SK-N-SH (cell line): ENCODE measurements around the gene GAN. TPM values are rescaled to one million over a fixed set of nuclear protein-coding genes. Genes with fewer than 3 reads are reported as not detected.

Experiments used
- CTCF ChIA-PET: fragments of 300-600, 350-600 bp; formaldehyde crosslinking; extraction: SDS; loops from one replicate; lab custom pipeline; 2021; lab: Yijun Ruan, JAX
- POLR2A ChIA-PET: fragments of 350-600 bp; sonication (Branson Sonifier 250); formaldehyde crosslinking; extraction: SDS; loops from one replicate; lab custom pipeline; 2020; ENCODE audit warnings: antibody characterized with exemption, inconsistent platforms; lab: Yijun Ruan, JAX
- DNase-seq: peaks from one replicate; pipeline ENCODE4 v3.0.0; 2012
- H2AFZ ChIP-seq: fragments of 200-600 bp; sonication (generic); 2 replicates; pipeline ENCODE4 v1.8.1; 2016; ENCODE audit warnings: antibody characterized with exemption, mild to moderate bottlenecking, low read depth
- H3F3A ChIP-seq: fragments of 200-600 bp; sonication (generic); replicated peaks from 2 replicates; pipeline ENCODE3; 2016; ENCODE audit warnings: antibody characterized with exemption, mild to moderate bottlenecking; ENCODE audit not compliant: insufficient read depth
- H3K27ac ChIP-seq, 2 experiments: fragments of 200-500 bp in 1 of 2; fragments of 200-600 bp in 1 of 2; sonication (Bioruptor generic) in 1 of 2; sonication (generic), shearing (Covaris generic) in 1 of 2; 2 replicates each; pipeline versions ENCODE4 v1.5.1 to v1.6.1; 2014 to 2016; ENCODE audit warnings: low read depth in 2 of 2, inconsistent platforms in 1 of 2, low read length in 1 of 2, mild to moderate bottlenecking in 1 of 2, mixed read lengths in 1 of 2
- H3K27me3 ChIP-seq: fragments of 200-600 bp; sonication (generic), shearing (Covaris generic); 2 replicates; pipeline ENCODE4 v1.6.1; 2016; ENCODE audit warnings: mixed run types; ENCODE audit not compliant: insufficient read depth
- H3K36me3 ChIP-seq, 2 experiments: fragments of 200-500 bp in 1 of 2; fragments of 200-600 bp in 1 of 2; sonication (Bioruptor generic) in 1 of 2; sonication (generic) in 1 of 2; replicated peaks in 1 of 2; 2 replicates each; pipeline versions ENCODE3 to v1.5.1; 2014 to 2016; ENCODE audit warnings: low read length in 1 of 2, mild to moderate bottlenecking in 1 of 2; ENCODE audit not compliant: insufficient read depth in 2 of 2, control insufficient read depth in 1 of 2
- H3K4me1 ChIP-seq, 2 experiments: fragments of 200-500 bp in 1 of 2; fragments of 200-600 bp in 1 of 2; sonication (Bioruptor generic) in 1 of 2; sonication (generic), shearing (Covaris generic) in 1 of 2; 2 replicates each; pipeline versions ENCODE4 v1.5.1 to v1.6.1; 2014 to 2016; ENCODE audit warnings: low read depth in 1 of 2, low read length in 1 of 2, mixed run types in 1 of 2; ENCODE audit not compliant: insufficient read depth in 2 of 2, control insufficient read depth in 1 of 2
- H3K4me2 ChIP-seq: fragments of 200-600 bp; sonication (generic), shearing (Covaris generic); 2 replicates; pipeline ENCODE4 v1.6.1; 2017; ENCODE audit warnings: mixed run types
- H3K4me3 ChIP-seq, 2 experiments: fragments of 200-500 bp in 1 of 2; fragments of 200-600 bp in 1 of 2; sonication (Bioruptor generic) in 1 of 2; sonication (generic), shearing (Covaris generic) in 1 of 2; 2 replicates each; pipeline versions ENCODE4 v1.5.1 to v1.8.1; 2014 to 2016; ENCODE audit warnings: low read depth in 2 of 2, inconsistent platforms in 1 of 2, low read length in 1 of 2, mild to moderate bottlenecking in 1 of 2, mixed read lengths in 1 of 2, moderate library complexity in 1 of 2
- H3K79me2 ChIP-seq: fragments of 200-600 bp; sonication (generic); 2 replicates; pipeline ENCODE4 v1.8.1; 2017; ENCODE audit warnings: mild to moderate bottlenecking; ENCODE audit not compliant: insufficient read depth
- H3K9ac ChIP-seq: fragments of 200-600 bp; sonication (generic); 2 replicates; pipeline ENCODE4 v1.6.1; 2017; ENCODE audit warnings: mixed run types
- H3K9me2 ChIP-seq: fragments of 200-600 bp; sonication (generic); 2 replicates; pipeline ENCODE4 v1.6.1; 2017; ENCODE audit warnings: mixed run types
- H3K9me3 ChIP-seq: fragments of 200-600 bp; sonication (generic); 2 replicates; pipeline ENCODE4 v1.6.1; 2017; ENCODE audit warnings: mixed run types, mild to moderate bottlenecking, moderate library complexity
- H4K20me1 ChIP-seq: fragments of 200-600 bp; sonication (generic); 2 replicates; pipeline ENCODE4 v1.6.1; 2017; ENCODE audit warnings: mild to moderate bottlenecking, mixed run types; ENCODE audit not compliant: insufficient read depth
- CTCF ChIP-seq: fragments of 200-600 bp; sonication (generic); IDR thresholded peaks from 2 replicates; pipeline ENCODE4 v1.6.1; 2017; ENCODE audit warnings: antibody characterized with exemption, mild to moderate bottlenecking, moderate library complexity
- ELF1 ChIP-seq: IDR thresholded peaks from 2 replicates; pipeline ENCODE4 v1.4.0; 2012
- EP300 ChIP-seq, 2 experiments: IDR thresholded peaks; 2 replicates each; pipeline versions ENCODE4 v1.4.0 to v1.6.1; 2012; ENCODE audit warnings: borderline replicate concordance in 1 of 2, low read depth in 1 of 2, low read length in 1 of 2
- FOSL2 ChIP-seq: IDR thresholded peaks from 2 replicates; pipeline ENCODE4 v1.4.0; 2012; ENCODE audit warnings: low read depth, mild to moderate bottlenecking, moderate library complexity, borderline replicate concordance
- IRF3 ChIP-seq: fragments of 150-350 bp; IDR thresholded peaks from 2 replicates; pipeline ENCODE4 v1.6.1; 2016; ENCODE audit warnings: mild to moderate bottlenecking, low read depth, low read length
- JUND ChIP-seq: IDR thresholded peaks from 2 replicates; pipeline ENCODE4 v1.4.0; 2012
- MEF2A ChIP-seq: IDR thresholded peaks from 2 replicates; pipeline ENCODE4 v1.4.0; 2012; ENCODE audit warnings: low read depth, borderline replicate concordance
- POLR2AphosphoS5 ChIP-seq: IDR thresholded peaks from 2 replicates; pipeline ENCODE4 v1.6.1; 2012; ENCODE audit warnings: low read depth, low read length
- RCOR1 ChIP-seq: fragments of 150-350 bp; IDR thresholded peaks from 2 replicates; pipeline ENCODE4 v1.6.1; 2017; ENCODE audit warnings: antibody characterized with exemption, low read length
- REST ChIP-seq: IDR thresholded peaks from 2 replicates; pipeline ENCODE4 v1.6.1; 2012; ENCODE audit warnings: mild to moderate bottlenecking, low read depth, low read length, moderate library complexity
- RFX5 ChIP-seq: IDR thresholded peaks from 2 replicates; pipeline ENCODE4 v1.6.1; 2012; ENCODE audit warnings: mild to moderate bottlenecking, improper control_type of control experiment, low read length
- RXRA ChIP-seq: IDR thresholded peaks from 2 replicates; pipeline ENCODE4 v1.4.0; 2012; ENCODE audit warnings: low read depth, mild to moderate bottlenecking, borderline replicate concordance
- SIN3A ChIP-seq: IDR thresholded peaks from 2 replicates; pipeline ENCODE4 v1.6.1; 2012; ENCODE audit warnings: low read depth, mild to moderate bottlenecking, low read length, moderate library complexity, borderline replicate concordance
- TAF1 ChIP-seq: IDR thresholded peaks from 2 replicates; pipeline ENCODE4 v1.6.1; 2012; ENCODE audit warnings: low read depth, mild to moderate bottlenecking, low read length, moderate library complexity, borderline replicate concordance
- TCF12 ChIP-seq: IDR thresholded peaks from 2 replicates; pipeline ENCODE4 v1.4.0; 2012
- TEAD4 ChIP-seq: IDR thresholded peaks from 2 replicates; pipeline ENCODE4 v1.4.0; 2012; ENCODE audit warnings: mild to moderate bottlenecking, borderline replicate concordance; ENCODE audit not compliant: insufficient read depth
- USF2 ChIP-seq: fragments of 150-350 bp; IDR thresholded peaks from 2 replicates; pipeline ENCODE4 v1.6.1; 2017; ENCODE audit warnings: antibody characterized with exemption, low read length, low read depth, borderline replicate concordance
- YY1 ChIP-seq: IDR thresholded peaks from 2 replicates; pipeline ENCODE4 v1.4.0; 2012; ENCODE audit warnings: low read depth, mild to moderate bottlenecking
- WGBS: methylation state at CpG from one replicate; pipeline ENCODE4 v1.1.6; 2017; ENCODE audit warnings: low lambda C conversion rate; 5-methylcytosine and 5-hydroxymethylcytosine counted together
- polyA plus RNA-seq, 3 experiments: library from polyadenylated mRNA; depleted of rRNA; stranded (reverse); fragments of >200 nt; gene quantifications; 2 replicates each; pipeline ENCODE4 v1.2.3, GENCODE V29; 2012

Gene GAN
- polyA plus RNA-seq, 1 of the 3 experiments (the other 2 are of a cell fraction), result 0.79 TPM

GRCh38 chr16:81327011-81327410 is 12.2 kb downstream of the GAN start:
- no peak overlapping the region for H3K4me2 ChIP-seq
- H3K9me2 ChIP-seq, result no peaks in the 10 kb centered on the region
- H3K79me2 ChIP-seq, result peaks cover 74% of the 10 kb centered on the region
- H3K4me1 ChIP-seq, result peaks cover 0 to 14% of the 10 kb centered on the region in 2 experiments; a peak in 2 of 4 replicates
- POLR2A ChIA-PET, result no interaction called here
- H3K27me3 ChIP-seq, result no peaks in the 10 kb centered on the region
- H3K9me3 ChIP-seq, result no peaks in the 10 kb centered on the region
- H3K9ac ChIP-seq, result no peak overlapping the region
- no peaks in the 10 kb centered on the region for H3K36me3 ChIP-seq
- WGBS, result 95% methylated on average over 5 of the region's 5 CpGs
- no peaks in the 10 kb centered on the region for H4K20me1 ChIP-seq
- TF ChIP-seq SIN3A (no peak), EP300 (IDR thresholded peaks at IDR 0.05; ENCODE audit: borderline replicate concordance in 1 of 2, low read depth in 1 of 2, low read length in 1 of 2) (no peak), POLR2AphosphoS5 (no peak), CTCF (no peak), FOSL2 (no peak), ELF1 (no peak), YY1 (no peak), JUND (no peak), USF2 (no peak), RFX5 (no peak), MEF2A (no peak), TEAD4 (no peak), TAF1 (no peak)
- H3K4me3 ChIP-seq, result no peak overlapping the region
- no peak overlapping the region for H3K27ac ChIP-seq
- H3F3A ChIP-seq, result no peaks in the 10 kb centered on the region
- no peak for DNase-seq
- CTCF ChIA-PET, result interaction anchor here (1.3 kb wide), 1 partner anchor 403 kb away, joined by 3 read pairs; no protein-coding TSS in a partner anchor
- no peak overlapping the region for H2AFZ ChIP-seq

GRCh38 chr16:81327447-81328196 is 12.9 kb downstream of the GAN start:
- Histone ChIP-seq H2AFZ (no peak overlapping the region), H3K4me2 (no peak overlapping the region), H3K36me3 (no peaks in the 10 kb centered on the region), H3K9me3 (no peaks in the 10 kb centered on the region), H3K4me3 (no peak overlapping the region), H3K27me3 (no peaks in the 10 kb centered on the region), H3F3A (no peaks in the 10 kb centered on the region), H3K4me1 (peaks cover 0 to 14% of the 10 kb centered on the region in 2 experiments; a peak in 2 of 4 replicates), H4K20me1 (no peaks in the 10 kb centered on the region), H3K9me2 (no peaks in the 10 kb centered on the region), H3K9ac (no peak overlapping the region), H3K27ac (no peak overlapping the region), H3K79me2 (peaks cover 69% of the 10 kb centered on the region)
- ChIA-PET POLR2A (no interaction called here), CTCF (interaction anchor here (0.9 to 1.3 kb wide), 2 partner anchors 111 to 403 kb away, joined by 3 read pairs; no protein-coding TSS in a partner anchor)
- DNase-seq, result no peak
- 83% methylated on average over 8 of the region's 8 CpGs for WGBS
- TF ChIP-seq TAF1, result no peak
- TF ChIP-seq TCF12, result no peak
- TF ChIP-seq REST, result no peak
- no peak for TF ChIP-seq USF2
- TF ChIP-seq JUND, result no peak
- TF ChIP-seq RXRA, result no peak
- no peak for TF ChIP-seq IRF3
- no peak for TF ChIP-seq RFX5
- no peak for TF ChIP-seq RCOR1
- TF ChIP-seq FOSL2, result no peak
- TF ChIP-seq POLR2AphosphoS5, result no peak
